HL-60 (cell line): Measurements from ENCODE around the gene SUZ12.

Experiments used
- DNase-seq, 2 experiments: peaks; one replicate each; pipeline ENCODE4 v3.0.0-alpha.2; 2010 to 2020; ENCODE audit warnings: low read depth in 1 of 2, low spot score in 1 of 2
- H3K27ac ChIP-seq: fragments of 250-450 bp; sonication (Bioruptor Pico); replicated peaks from 2 replicates; pipeline ENCODE4 v1.5.1; 2020; ENCODE audit warnings: mild to moderate bottlenecking, moderate library complexity
- H3K27me3 ChIP-seq: fragments of 250-450 bp; sonication (Bioruptor Pico); 2 replicates; pipeline ENCODE4 v1.5.1; 2021; ENCODE audit warnings: mild to moderate bottlenecking, moderate library complexity; ENCODE audit not compliant: insufficient read depth, poor library complexity, severe bottlenecking
- H3K4me3 ChIP-seq: replicated peaks from 2 replicates; pipeline ENCODE4 v1.5.1; 2011; ENCODE audit warnings: mild to moderate bottlenecking, control low read depth, low read length; ENCODE audit not compliant: insufficient read depth
- GABPA ChIP-seq: IDR thresholded peaks from 2 replicates; pipeline ENCODE4 v1.6.1; 2012; ENCODE audit warnings: low read depth
- POLR2AphosphoS5 ChIP-seq: IDR thresholded peaks from 2 replicates; pipeline ENCODE4 v1.6.1; 2012; ENCODE audit warnings: low read depth
- SPI1 ChIP-seq: IDR thresholded peaks from 2 replicates; pipeline ENCODE4 v1.6.1; 2012; ENCODE audit warnings: low read depth, mild to moderate bottlenecking, borderline replicate concordance
- TF ChIP-seq, protein P1 (sequence below): IDR thresholded peaks from 2 replicates; pipeline ENCODE4 v1.6.1; 2012; ENCODE audit warnings: low read depth; ENCODE audit not compliant: insufficient replicate concordance
- TF ChIP-seq, protein P2 (sequence below): IDR thresholded peaks from one replicate; pipeline ENCODE4 v1.5.1; 2011; ENCODE audit warnings: low read length, control low read depth, inconsistent platforms; ENCODE audit not compliant: insufficient read depth

SUZ12 gene

DNA sequence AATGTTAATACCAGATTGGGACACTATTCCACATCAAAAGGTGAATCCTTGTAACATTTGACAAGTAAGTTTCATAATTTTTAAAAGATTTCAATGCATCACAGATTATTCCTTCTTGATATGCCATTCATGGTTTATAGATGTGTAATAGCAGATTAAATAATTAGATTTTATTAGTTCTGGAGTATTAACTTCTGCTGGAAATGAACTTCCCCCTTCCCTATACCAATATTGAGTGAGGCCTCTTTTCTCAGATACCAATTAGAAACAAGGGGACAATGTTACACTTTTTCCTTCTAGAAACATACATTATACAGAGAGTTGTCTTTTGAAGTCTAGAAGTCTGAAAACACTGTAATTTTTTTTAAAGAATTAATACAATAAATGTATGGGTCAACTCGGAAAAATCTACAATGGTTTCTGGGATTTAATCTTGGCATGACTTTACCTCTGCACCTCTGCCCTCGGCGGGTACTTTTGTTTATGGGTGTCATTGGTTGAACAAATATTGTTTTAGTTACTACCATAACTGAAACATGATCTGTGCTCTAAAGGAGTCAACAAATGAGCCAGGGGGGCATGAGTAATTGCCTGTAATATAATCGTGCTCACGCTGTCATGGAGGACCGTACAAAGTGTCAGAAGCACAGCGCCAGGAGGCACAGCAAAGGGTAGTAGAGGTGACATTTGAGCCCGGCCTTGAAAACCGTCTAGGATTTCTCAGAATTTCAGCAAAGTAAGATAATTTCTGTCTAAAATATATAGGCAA, 78.6 kb downstream of the SUZ12 start:
- peak overlapping the region; percentile 74 for H3K27ac ChIP-seq
- no peak overlapping the region for H3K4me3 ChIP-seq
- no peaks in the 10 kb centered on the region for H3K27me3 ChIP-seq
- DNase-seq, result no peak
- TF ChIP-seq, protein P1, sequence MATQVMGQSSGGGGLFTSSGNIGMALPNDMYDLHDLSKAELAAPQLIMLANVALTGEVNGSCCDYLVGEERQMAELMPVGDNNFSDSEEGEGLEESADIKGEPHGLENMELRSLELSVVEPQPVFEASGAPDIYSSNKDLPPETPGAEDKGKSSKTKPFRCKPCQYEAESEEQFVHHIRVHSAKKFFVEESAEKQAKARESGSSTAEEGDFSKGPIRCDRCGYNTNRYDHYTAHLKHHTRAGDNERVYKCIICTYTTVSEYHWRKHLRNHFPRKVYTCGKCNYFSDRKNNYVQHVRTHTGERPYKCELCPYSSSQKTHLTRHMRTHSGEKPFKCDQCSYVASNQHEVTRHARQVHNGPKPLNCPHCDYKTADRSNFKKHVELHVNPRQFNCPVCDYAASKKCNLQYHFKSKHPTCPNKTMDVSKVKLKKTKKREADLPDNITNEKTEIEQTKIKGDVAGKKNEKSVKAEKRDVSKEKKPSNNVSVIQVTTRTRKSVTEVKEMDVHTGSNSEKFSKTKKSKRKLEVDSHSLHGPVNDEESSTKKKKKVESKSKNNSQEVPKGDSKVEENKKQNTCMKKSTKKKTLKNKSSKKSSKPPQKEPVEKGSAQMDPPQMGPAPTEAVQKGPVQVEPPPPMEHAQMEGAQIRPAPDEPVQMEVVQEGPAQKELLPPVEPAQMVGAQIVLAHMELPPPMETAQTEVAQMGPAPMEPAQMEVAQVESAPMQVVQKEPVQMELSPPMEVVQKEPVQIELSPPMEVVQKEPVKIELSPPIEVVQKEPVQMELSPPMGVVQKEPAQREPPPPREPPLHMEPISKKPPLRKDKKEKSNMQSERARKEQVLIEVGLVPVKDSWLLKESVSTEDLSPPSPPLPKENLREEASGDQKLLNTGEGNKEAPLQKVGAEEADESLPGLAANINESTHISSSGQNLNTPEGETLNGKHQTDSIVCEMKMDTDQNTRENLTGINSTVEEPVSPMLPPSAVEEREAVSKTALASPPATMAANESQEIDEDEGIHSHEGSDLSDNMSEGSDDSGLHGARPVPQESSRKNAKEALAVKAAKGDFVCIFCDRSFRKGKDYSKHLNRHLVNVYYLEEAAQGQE, result no peak
- TF ChIP-seq POLR2AphosphoS5 (no peak), GABPA (no peak), SPI1 (no peak)
- TF ChIP-seq, protein P2, sequence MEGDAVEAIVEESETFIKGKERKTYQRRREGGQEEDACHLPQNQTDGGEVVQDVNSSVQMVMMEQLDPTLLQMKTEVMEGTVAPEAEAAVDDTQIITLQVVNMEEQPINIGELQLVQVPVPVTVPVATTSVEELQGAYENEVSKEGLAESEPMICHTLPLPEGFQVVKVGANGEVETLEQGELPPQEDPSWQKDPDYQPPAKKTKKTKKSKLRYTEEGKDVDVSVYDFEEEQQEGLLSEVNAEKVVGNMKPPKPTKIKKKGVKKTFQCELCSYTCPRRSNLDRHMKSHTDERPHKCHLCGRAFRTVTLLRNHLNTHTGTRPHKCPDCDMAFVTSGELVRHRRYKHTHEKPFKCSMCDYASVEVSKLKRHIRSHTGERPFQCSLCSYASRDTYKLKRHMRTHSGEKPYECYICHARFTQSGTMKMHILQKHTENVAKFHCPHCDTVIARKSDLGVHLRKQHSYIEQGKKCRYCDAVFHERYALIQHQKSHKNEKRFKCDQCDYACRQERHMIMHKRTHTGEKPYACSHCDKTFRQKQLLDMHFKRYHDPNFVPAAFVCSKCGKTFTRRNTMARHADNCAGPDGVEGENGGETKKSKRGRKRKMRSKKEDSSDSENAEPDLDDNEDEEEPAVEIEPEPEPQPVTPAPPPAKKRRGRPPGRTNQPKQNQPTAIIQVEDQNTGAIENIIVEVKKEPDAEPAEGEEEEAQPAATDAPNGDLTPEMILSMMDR, result no peak

DNA sequence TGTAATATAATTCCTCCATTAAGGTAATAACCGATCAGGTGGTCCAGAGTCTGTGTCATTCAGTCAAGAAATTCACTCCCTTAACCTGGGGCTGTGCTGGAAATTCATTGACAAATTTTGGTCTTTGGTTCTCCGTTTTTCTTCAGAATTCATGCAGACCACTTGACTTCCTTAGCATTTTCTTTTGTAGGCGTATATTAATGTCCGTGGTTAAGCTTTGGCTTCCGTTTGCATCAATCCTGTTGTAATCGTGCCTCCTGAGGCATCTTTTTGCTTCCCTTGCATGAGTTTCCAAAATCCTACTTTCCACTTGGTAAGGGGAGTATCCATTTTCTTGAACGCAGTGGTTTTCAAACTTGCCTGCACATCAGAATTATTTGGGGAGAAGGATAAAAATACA, 79.4 kb downstream of the SUZ12 start:
- H3K27me3 ChIP-seq, result no peaks in the 10 kb centered on the region
- H3K4me3 ChIP-seq, result no peak overlapping the region
- DNase-seq, result peak in 1 of 2 experiments; percentile 58
- TF ChIP-seq, protein P1, result no peak
- peak; percentile 57; the same call in 1 of the 2 replicates for TF ChIP-seq SPI1
- TF ChIP-seq, protein P2, result no peak
- TF ChIP-seq POLR2AphosphoS5, result no peak
- peak overlapping the region; percentile 74 for H3K27ac ChIP-seq

DNA sequence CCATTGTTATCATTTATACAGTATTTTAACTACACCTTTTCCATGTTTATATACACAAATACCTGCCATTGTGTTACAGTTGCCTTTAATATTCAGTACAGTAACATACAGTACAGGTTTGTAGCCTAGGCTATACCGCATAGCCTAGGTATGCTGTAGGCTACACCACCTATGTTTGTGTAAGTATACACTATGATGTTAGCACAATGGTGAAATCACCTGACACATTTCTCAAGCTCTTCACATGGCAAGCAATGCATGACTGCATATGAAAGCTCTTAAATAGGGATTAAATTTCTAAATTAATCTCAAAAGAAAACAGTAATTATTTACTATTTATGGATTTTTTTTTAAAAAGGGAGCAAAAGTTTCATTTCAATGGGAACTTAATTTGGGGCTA, 82.4 kb downstream of the SUZ12 start:
- TF ChIP-seq GABPA (no peak), SPI1 (no peak), POLR2AphosphoS5 (no peak)
- TF ChIP-seq, protein P1, result no peak
- TF ChIP-seq, protein P2, result no peak
- H3K27me3 ChIP-seq, result no peaks in the 10 kb centered on the region

More for the DNA sequence above, 82.4 kb downstream of the SUZ12 start:
- Histone ChIP-seq H3K4me3 (no peak overlapping the region), H3K27ac (no peak overlapping the region)
- DNase-seq, result no peak
